H1 (cell line): ENCODE data around the gene NTRK2. TPM values are rescaled to one million over a fixed set of nuclear protein-coding genes. Genes with fewer than 3 reads are reported as not detected.

Source experiments
- CTCF ChIA-PET: fragments of 300-600 bp; sonication (Branson Sonifier 250); formaldehyde crosslinking; loops from one replicate; lab custom pipeline; 2021; ENCODE audit not compliant: partially characterized antibody; lab: Charles Lee
- POLR2A ChIA-PET: fragments of 300-600 bp; sonication (Branson Sonifier 250); formaldehyde crosslinking; loops from one replicate; lab custom pipeline; 2021; ENCODE audit warnings: inconsistent platforms; ENCODE audit not compliant: partially characterized antibody; lab: Charles Lee
- DNase-seq, 2 experiments: peaks; one replicate each; pipeline versions ENCODE4 v3.0.0 to v3.0.0-alpha.2; 2010 to 2022; ENCODE audit warnings: low spot score in 2 of 2, low read depth in 1 of 2, mixed read lengths in 1 of 2
- FAIRE-seq: peaks from 2 replicates; lab custom pipeline; 2011; peaks lifted over from hg19 to GRCh38; lab: Jason Lieb, UNC
- H2AFZ ChIP-seq: 2 replicates; pipeline ENCODE4 v1.8.1; 2012; ENCODE audit warnings: low read length, inconsistent platforms
- H2AK5ac ChIP-seq: 2 replicates; pipeline ENCODE4 v1.6.1; 2013; ENCODE audit warnings: low read depth, low read length
- H2BK120ac ChIP-seq: replicated peaks from 2 replicates; pipeline ENCODE3; 2013; ENCODE audit warnings: low read depth, low read length, inconsistent platforms
- H2BK12ac ChIP-seq: 2 replicates; pipeline ENCODE4 v1.6.1; 2013; ENCODE audit warnings: low read depth, low read length
- H2BK15ac ChIP-seq: 2 replicates; pipeline ENCODE4 v1.6.1; 2013; ENCODE audit warnings: low read length
- H2BK20ac ChIP-seq: 2 replicates; pipeline ENCODE4 v1.6.1; 2013; ENCODE audit warnings: low read length
- H2BK5ac ChIP-seq: 2 replicates; pipeline ENCODE4 v1.6.1; 2013; ENCODE audit warnings: low read depth, low read length
- H3K14ac ChIP-seq: 2 replicates; pipeline ENCODE4 v1.6.1; 2013; ENCODE audit warnings: inconsistent platforms; ENCODE audit not compliant: insufficient read length
- H3K18ac ChIP-seq: 2 replicates; pipeline ENCODE4 v1.6.1; 2013; ENCODE audit warnings: low read length; ENCODE audit errors: extremely low read depth
- H3K23ac ChIP-seq: 2 replicates; pipeline ENCODE4 v1.6.1; 2013; ENCODE audit warnings: inconsistent platforms; ENCODE audit not compliant: insufficient read length
- H3K23me2 ChIP-seq: 2 replicates; pipeline ENCODE4 v1.6.1; 2013; ENCODE audit warnings: low read depth, low read length
- H3K27ac ChIP-seq: 2 replicates; pipeline ENCODE4 v1.6.1; 2011; ENCODE audit warnings: low read depth, low read length, inconsistent platforms
- H3K27me3 ChIP-seq, 4 experiments: replicated peaks in 1 of 4; 1 replicate in 1 of 4; 2 replicates in 3 of 4; pipeline versions ENCODE4 v1.6.1 to v1.8.1; 2011 to 2013; ENCODE audit warnings: low read length in 3 of 4, mild to moderate bottlenecking in 3 of 4, inconsistent platforms in 2 of 4, mixed read lengths in 2 of 4, moderate library complexity in 1 of 4; ENCODE audit not compliant: control insufficient read depth in 3 of 4, insufficient read depth in 3 of 4; ENCODE audit errors: extremely low read depth in 1 of 4
- H3K36me3 ChIP-seq, 4 experiments: 2 replicates each; pipeline versions ENCODE4 v1.6.1 to v1.8.1; 2011 to 2013; ENCODE audit warnings: mild to moderate bottlenecking in 4 of 4, low read length in 3 of 4, moderate library complexity in 2 of 4, control low read depth in 1 of 4, inconsistent platforms in 1 of 4; ENCODE audit not compliant: insufficient read depth in 4 of 4, control insufficient read depth in 2 of 4
- H3K4ac ChIP-seq: replicated peaks from 2 replicates; pipeline ENCODE3; 2013; ENCODE audit warnings: low read length, low read depth, mixed read lengths, inconsistent platforms; ENCODE audit not compliant: insufficient read length
- H3K4me1 ChIP-seq, 4 experiments: replicated peaks in 1 of 4; 1 replicate in 1 of 4; 2 replicates in 3 of 4; pipeline versions ENCODE4 v1.6.1 to v1.8.1; 2011 to 2013; ENCODE audit warnings: low read length in 3 of 4, inconsistent platforms in 2 of 4, mixed read lengths in 1 of 4; ENCODE audit not compliant: insufficient read depth in 4 of 4, control insufficient read depth in 3 of 4
- H3K4me2 ChIP-seq, 2 experiments: 2 replicates each; pipeline versions ENCODE4 v1.6.1 to v1.8.1; 2011 to 2013; ENCODE audit warnings: low read depth in 2 of 2, low read length in 2 of 2, control low read depth in 1 of 2, inconsistent platforms in 1 of 2, mild to moderate bottlenecking in 1 of 2; ENCODE audit not compliant: insufficient read depth in 1 of 2
- H3K4me3 ChIP-seq, 4 experiments: fragments of 200-600, 300-600 bp in 1 of 4; sonication (generic), shearing (Covaris generic), sonication (Bioruptor Twin) in 1 of 4; 2 replicates each; pipeline versions ENCODE4 v1.5.1 to v1.8.1; 2011 to 2016; ENCODE audit warnings: low read length in 4 of 4, low read depth in 3 of 4, control low read depth in 2 of 4, inconsistent platforms in 2 of 4, mild to moderate bottlenecking in 2 of 4, mixed read lengths in 1 of 4, moderate library complexity in 1 of 4; ENCODE audit not compliant: insufficient read depth in 2 of 4; ENCODE audit errors: extremely low read depth in 1 of 4
- H3K56ac ChIP-seq: replicated peaks from 2 replicates; pipeline ENCODE3; 2013; ENCODE audit warnings: low read depth, mild to moderate bottlenecking, mixed read lengths, low read length, inconsistent platforms; ENCODE audit not compliant: insufficient read length
- H3K79me1 ChIP-seq: 2 replicates; pipeline ENCODE4 v1.6.1; 2013; ENCODE audit warnings: low read depth, low read length, control low read depth
- H3K79me2 ChIP-seq, 2 experiments: 2 replicates each; pipeline versions ENCODE4 v1.6.1 to v1.8.1; 2012 to 2013; ENCODE audit warnings: low read length in 2 of 2, mild to moderate bottlenecking in 2 of 2, inconsistent platforms in 1 of 2; ENCODE audit not compliant: insufficient read depth in 2 of 2, control insufficient read depth in 1 of 2
- H3K9ac ChIP-seq, 4 experiments: replicated peaks in 1 of 4; 1 replicate in 1 of 4; 2 replicates in 3 of 4; pipeline versions ENCODE4 v1.6.1 to v1.8.1; 2011 to 2013; ENCODE audit warnings: low read depth in 3 of 4, low read length in 3 of 4, control low read depth in 2 of 4, mild to moderate bottlenecking in 2 of 4, moderate library complexity in 2 of 4, inconsistent platforms in 1 of 4; ENCODE audit errors: extremely low read depth in 1 of 4
- H3K9me3 ChIP-seq, 2 experiments: 2 replicates each; pipeline versions ENCODE4 v1.6.1 to v1.8.1; 2012 to 2013; ENCODE audit warnings: mild to moderate bottlenecking in 2 of 2, moderate library complexity in 2 of 2, control low read depth in 1 of 2, inconsistent platforms in 1 of 2, low read depth in 1 of 2, low read length in 1 of 2, mixed read lengths in 1 of 2; ENCODE audit not compliant: insufficient read depth in 2 of 2
- H4K20me1 ChIP-seq, 2 experiments: replicated peaks in 1 of 2; 2 replicates each; pipeline versions ENCODE3 to v1.8.1; 2011 to 2013; ENCODE audit warnings: inconsistent platforms in 2 of 2, low read length in 2 of 2, mild to moderate bottlenecking in 1 of 2; ENCODE audit not compliant: insufficient read depth in 2 of 2, control insufficient read depth in 1 of 2
- H4K5ac ChIP-seq: 2 replicates; pipeline ENCODE4 v1.6.1; 2013; ENCODE audit warnings: low read length, low read depth, mixed read lengths, inconsistent platforms; ENCODE audit not compliant: insufficient read length
- H4K8ac ChIP-seq: 2 replicates; pipeline ENCODE4 v1.8.0; 2013; ENCODE audit warnings: mild to moderate bottlenecking, moderate library complexity, low read length, inconsistent platforms; ENCODE audit not compliant: insufficient read depth; ENCODE audit errors: extremely low read depth
- H4K91ac ChIP-seq: replicated peaks from 2 replicates; pipeline ENCODE3; 2013; ENCODE audit warnings: low read length, mixed read lengths, inconsistent platforms; ENCODE audit not compliant: insufficient read length
- CREB1 ChIP-seq: IDR thresholded peaks from 2 replicates; pipeline ENCODE4 v1.6.1; 2012; ENCODE audit warnings: inconsistent platforms
- EGR1 ChIP-seq: IDR thresholded peaks from 2 replicates; pipeline ENCODE4 v1.6.1; 2011; ENCODE audit warnings: low read depth, low read length, borderline replicate concordance
- NRF1 ChIP-seq: IDR thresholded peaks from 2 replicates; pipeline ENCODE4 v1.6.1; 2011; ENCODE audit warnings: mild to moderate bottlenecking, low read depth, low read length, improper control_type of control experiment
- RNF2 ChIP-seq: fragments of 200-900, 300-1000 bp; sonication (generic); IDR thresholded peaks from 2 replicates; pipeline ENCODE4 v1.7.1; 2016; ENCODE audit warnings: borderline replicate concordance, low read depth, mild to moderate bottlenecking, antibody characterized with exemption, low read length; ENCODE audit not compliant: poor library complexity, severe bottlenecking; ENCODE audit errors: missing control alignments
- TAF7 ChIP-seq: optimal IDR thresholded peaks from 2 replicates; pipeline ENCODE3; 2011; ENCODE audit warnings: low read depth, mild to moderate bottlenecking, inconsistent platforms, low read length, moderate library complexity, borderline replicate concordance
- WGBS, 2 experiments: shearing (Covaris generic) in 1 of 2; methylation state at CpG; one replicate each; pipeline versions ENCODE4 v1.1.6 to v1.1.7; 2013 to 2015; ENCODE audit warnings: low lambda C conversion rate in 2 of 2, mixed read lengths in 2 of 2, inconsistent platforms in 1 of 2, low coverage in 1 of 2, missing lambda C conversion rate in 1 of 2; ENCODE audit not compliant: insufficient replicate concordance in 2 of 2, insufficient coverage in 1 of 2, insufficient read length in 1 of 2; ENCODE audit errors: extremely low coverage in 1 of 2, missing lambda C conversion rate in 1 of 2; 5-methylcytosine and 5-hydroxymethylcytosine counted together
- polyA plus RNA-seq, 7 experiments: library from polyadenylated mRNA; depleted of rRNA in 3 of 7; stranded (reverse) in 5 of 7; unstranded in 2 of 7; fragments of >200 nt in 5 of 7; fragments of 200-250 nt in 2 of 7; gene quantifications; 1 replicate in 5 of 7; 2 replicates in 1 of 7; 4 replicates in 1 of 7; pipeline versions ENCODE4 v1.2.1 to v1.2.3, GENCODE V29; 2011 to 2013; ENCODE audit warnings: missing spikeins in 2 of 7, mixed read lengths in 2 of 7
- total RNA-seq: library from RNA; stranded (reverse); fragmentation: NEBNext Ultra II Directional; extraction: Animal tissue kit (Norgen Biotek cat#: 25700); gene quantifications from 2 replicates; pipeline ENCODE4 v1.2.1, GENCODE V29; 2021
- TF ChIP-seq, protein P1 (sequence below): IDR thresholded peaks from 2 replicates; pipeline ENCODE4 v1.6.1; 2011; ENCODE audit warnings: low read depth, mild to moderate bottlenecking, low read length; ENCODE audit not compliant: insufficient read depth

NTRK2 gene
- total and polyA plus RNA-seq, 2 of the 8 experiments (the other 6 are each of a cell fraction or from before 2014, with no cell fraction given), result 0.03 to 0.04 TPM

DNA sequence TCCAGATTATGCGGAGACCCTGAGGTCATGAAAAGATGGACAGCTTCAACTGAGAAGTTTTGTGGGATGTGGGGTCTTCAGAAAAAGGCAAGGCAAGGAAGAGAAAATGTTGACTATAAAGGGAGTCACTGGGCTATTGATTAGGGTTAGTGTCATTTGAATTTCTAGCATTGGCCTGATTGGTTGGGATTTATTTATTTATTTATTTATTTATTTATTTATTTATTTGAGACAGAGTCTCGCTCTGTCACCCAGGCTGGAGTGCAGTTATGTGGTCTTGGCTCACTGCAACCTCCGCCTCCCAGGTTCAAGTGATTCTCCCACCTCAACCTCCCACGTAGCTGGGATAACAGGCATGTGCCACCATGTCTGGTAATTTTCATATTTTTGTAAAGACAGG lies 279.7 kb downstream of the NTRK2 start:
- DNase-seq, result no peak
- H4K8ac ChIP-seq, result no peak overlapping the region

More for the DNA sequence above, 279.7 kb downstream of the NTRK2 start:
- H4K5ac ChIP-seq, result no peak overlapping the region
- no peak overlapping the region for H3K4me2 ChIP-seq
- no peak overlapping the region for H2AK5ac ChIP-seq
- no peak overlapping the region for H2BK5ac ChIP-seq
- H3K9ac ChIP-seq, result no peak overlapping the region
- H3K18ac ChIP-seq, result no peak overlapping the region
- H2BK20ac ChIP-seq, result no peak overlapping the region
- FAIRE-seq, result no peak
- no peaks in the 10 kb centered on the region for H3K36me3 ChIP-seq
- H3K79me2 ChIP-seq, result no peaks in the 10 kb centered on the region
- no peaks in the 10 kb centered on the region; a peak in 1 of 7 replicates for H3K27me3 ChIP-seq
- no peaks in the 10 kb centered on the region for H3K23me2 ChIP-seq
- H3K27ac ChIP-seq, result no peak overlapping the region
- no peaks in the 10 kb centered on the region; a peak in 1 of 7 replicates for H3K4me1 ChIP-seq
- no peaks in the 10 kb centered on the region for H3K79me1 ChIP-seq
- no peak overlapping the region for H3K56ac ChIP-seq
- H4K20me1 ChIP-seq, result no peaks in the 10 kb centered on the region
- no peak overlapping the region for H3K4ac ChIP-seq
- ChIA-PET CTCF (interaction anchor here (0.7 to 4.3 kb wide), 9 partner anchors 9 to 555 kb away, joined by 3 to 29 read pairs (median 3); no protein-coding TSS in a partner anchor), POLR2A (no interaction called here)
- H4K91ac ChIP-seq, result no peak overlapping the region
- H3K23ac ChIP-seq, result no peak overlapping the region
- H2BK12ac ChIP-seq, result no peak overlapping the region
- H2AFZ ChIP-seq, result no peak overlapping the region
- no peak overlapping the region for H2BK15ac ChIP-seq
- H2BK120ac ChIP-seq, result no peak overlapping the region
- no peak for TF ChIP-seq EGR1
- TF ChIP-seq NRF1, result no peak
- TF ChIP-seq, protein P1, sequence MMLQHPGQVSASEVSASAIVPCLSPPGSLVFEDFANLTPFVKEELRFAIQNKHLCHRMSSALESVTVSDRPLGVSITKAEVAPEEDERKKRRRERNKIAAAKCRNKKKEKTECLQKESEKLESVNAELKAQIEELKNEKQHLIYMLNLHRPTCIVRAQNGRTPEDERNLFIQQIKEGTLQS, result no peak
- no peak for TF ChIP-seq TAF7
- no peak for TF ChIP-seq RNF2
- TF ChIP-seq CREB1, result no peak
- H3K4me3 ChIP-seq, result no peak overlapping the region
- H3K9me3 ChIP-seq, result no peaks in the 10 kb centered on the region
- no peak overlapping the region for H3K14ac ChIP-seq
- WGBS, 2 experiments, result 89% methylated on average over 4 of the region's 4 CpGs; no CpG with 5 or more reads in 1 of the 2 experiments
